Activated T-helper 2 cell treated with anti-CD3 and anti-CD28 coated beads, Interferon-gamma antibody, Interleukin-2, Interleukin-4, amounts not matched to agents 10 μg/mL and 5 μg/mL and 100 μg/mL, durations not matched to agents 14 hours and 24 hours and 36 hours (primary cell): ENCODE results near the gene PARD3B. TPM values are rescaled to one million over a fixed set of nuclear protein-coding genes. Genes with fewer than 3 reads are reported as not detected.
A peak's percentile ranks its signal among the peaks of the same experiment; 100 is the strongest.

ENCODE experiments used
- DNase-seq: peaks from one replicate; pipeline ENCODE4 v3.0.0; 2021; ENCODE audit warnings: low spot score
- H3K27ac Mint-ChIP-seq: one replicate; pipeline ENCODE4 v1.8.0; 2021; ENCODE audit warnings: mixed read lengths
- H3K27me3 Mint-ChIP-seq: one replicate; pipeline ENCODE4 v1.8.0; 2021; ENCODE audit warnings: low read depth, mixed read lengths
- H3K36me3 Mint-ChIP-seq: one replicate; pipeline ENCODE4 v1.8.0; 2021; ENCODE audit warnings: low read depth, mixed read lengths
- H3K4me1 Mint-ChIP-seq: one replicate; pipeline ENCODE4 v1.8.0; 2021; ENCODE audit warnings: low read depth, mixed read lengths
- H3K4me3 Mint-ChIP-seq: one replicate; pipeline ENCODE4 v1.8.0; 2021; ENCODE audit warnings: low read depth, mild to moderate bottlenecking, moderate library complexity, mixed read lengths
- H3K9me3 Mint-ChIP-seq: one replicate; pipeline ENCODE4 v1.8.0; 2021; ENCODE audit warnings: mixed read lengths
- intact Hi-C: fragments of 100-400 bp; cut with micrococcal nuclease; formaldehyde crosslinking; loops from one replicate; pipeline ENCODE4 v1.15.1; 2023
- total RNA-seq: library from RNA; stranded (reverse); gene quantifications from 2 replicates; pipeline ENCODE4 v1.2.3, GENCODE V29; 2022

PARD3B gene
- total RNA-seq, result 0.09 and 0.39 TPM in 2 replicates

- DNase-seq, result peak; percentile 11
- peaks cover 54% of the 10 kb centered on the region for H3K27me3 Mint-ChIP-seq
- intact Hi-C loops, result no loop called here
- peak within 1 kb of the TSS; percentile 83 for H3K4me3 Mint-ChIP-seq
- H3K36me3 Mint-ChIP-seq, result no peaks in the 10 kb centered on the region
- no peak within 1 kb of the TSS for H3K27ac Mint-ChIP-seq
- H3K9me3 Mint-ChIP-seq, result no peaks in the 10 kb centered on the region
- peaks cover 9% of the 10 kb centered on the region for H3K4me1 Mint-ChIP-seq
Measured at GRCh38 chr2:204544961-204545860, at the start of gene PARD3B. PARD3B (plus strand) TSS chr2:204545475; CDS start chr2:204546000, 525 bp downstream.

- intact Hi-C loops, result no loop called here
- Mint-ChIP-seq H3K36me3 (no peaks in the 10 kb centered on the region), H3K27me3 (peaks cover 10% of the 10 kb centered on the region), H3K9me3 (no peaks in the 10 kb centered on the region), H3K4me3 (no peak overlapping the region), H3K27ac (no peak overlapping the region), H3K4me1 (no peaks in the 10 kb centered on the region)
- DNase-seq, result no peak
Measured at GRCh38 chr2:204496779-204497178, 48.5 kb upstream of the PARD3B start.

GRCh38 chr2:204497855-204498254, 47.4 kb upstream of the PARD3B start:
- Mint-ChIP-seq H3K4me3 (no peak overlapping the region), H3K27ac (no peak overlapping the region), H3K36me3 (no peaks in the 10 kb centered on the region), H3K27me3 (peaks cover 10% of the 10 kb centered on the region), H3K4me1 (no peaks in the 10 kb centered on the region), H3K9me3 (no peaks in the 10 kb centered on the region)
- intact Hi-C loops, result no loop called here
- no peak for DNase-seq

- Mint-ChIP-seq H3K4me3 (no peak overlapping the region), H3K36me3 (no peaks in the 10 kb centered on the region), H3K27ac (no peak overlapping the region), H3K27me3 (peaks cover 11% of the 10 kb centered on the region), H3K4me1 (no peaks in the 10 kb centered on the region), H3K9me3 (no peaks in the 10 kb centered on the region)
- intact Hi-C loops, result no loop called here
- no peak for DNase-seq
Measured at GRCh38 chr2:204498291-204498690, 47.0 kb upstream of the PARD3B start.

DNA sequence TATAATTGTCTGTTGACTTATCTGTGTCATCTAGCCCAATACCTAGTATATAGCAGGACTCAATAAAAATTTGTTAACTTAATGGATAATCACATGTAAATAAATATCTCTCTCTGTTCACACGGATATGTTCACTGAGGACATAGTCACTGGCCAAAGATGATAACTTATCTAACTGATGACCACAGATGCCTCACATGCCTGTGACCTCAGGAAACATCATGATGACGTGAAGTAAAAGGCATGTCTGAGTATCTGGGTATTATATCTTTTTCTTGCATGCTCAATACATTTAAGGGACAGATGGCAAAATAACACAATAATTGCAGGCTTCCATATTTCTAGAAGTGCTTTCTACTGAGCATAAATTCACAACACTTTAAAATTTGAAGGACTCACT, 41.4 kb upstream of the PARD3B start:
- peaks cover 7% of the 10 kb centered on the region for H3K27me3 Mint-ChIP-seq
- H3K36me3 Mint-ChIP-seq, result no peaks in the 10 kb centered on the region
- no peaks in the 10 kb centered on the region for H3K9me3 Mint-ChIP-seq
- no peak overlapping the region for H3K27ac Mint-ChIP-seq
- DNase-seq, result no peak
- no peaks in the 10 kb centered on the region for H3K4me1 Mint-ChIP-seq
- intact Hi-C loops, result no loop called here
- no peak overlapping the region for H3K4me3 Mint-ChIP-seq

GRCh38 chr2:204504594-204504993, 40.7 kb upstream of the PARD3B start:
- Mint-ChIP-seq H3K27me3 (peaks cover 7% of the 10 kb centered on the region), H3K9me3 (no peaks in the 10 kb centered on the region), H3K36me3 (no peaks in the 10 kb centered on the region), H3K27ac (no peak overlapping the region), H3K4me3 (no peak overlapping the region), H3K4me1 (no peaks in the 10 kb centered on the region)
- DNase-seq, result no peak
- intact Hi-C loops, result no loop called here

- Mint-ChIP-seq H3K9me3 (no peaks in the 10 kb centered on the region), H3K27me3 (peaks cover 7% of the 10 kb centered on the region), H3K4me3 (no peak overlapping the region), H3K27ac (no peak overlapping the region), H3K36me3 (no peaks in the 10 kb centered on the region), H3K4me1 (no peaks in the 10 kb centered on the region)
- DNase-seq, result no peak
- intact Hi-C loops, result no loop called here
Measured at GRCh38 chr2:204505488-204505887, 39.8 kb upstream of the PARD3B start.

DNA sequence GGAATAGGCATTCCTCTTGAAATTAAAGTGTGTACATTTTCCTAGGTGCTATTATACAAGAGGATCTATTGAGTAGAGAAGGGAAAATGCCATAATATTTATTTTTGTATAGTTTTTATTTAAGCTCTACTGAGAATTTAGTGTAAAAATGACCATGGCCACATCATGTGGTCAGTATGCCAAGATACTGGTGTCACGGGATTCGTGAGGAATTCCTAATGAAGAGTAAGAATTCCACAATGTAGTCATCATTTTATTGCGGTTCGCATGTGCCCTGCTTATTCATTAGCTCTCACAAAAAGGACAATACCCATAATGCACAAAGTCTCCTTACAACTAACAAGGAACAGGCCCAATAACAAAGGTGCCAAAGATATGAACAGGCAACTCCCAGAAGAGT, 39.3 kb upstream of the PARD3B start:
- Mint-ChIP-seq H3K27ac (no peak overlapping the region), H3K4me3 (no peak overlapping the region), H3K27me3 (peaks cover 7% of the 10 kb centered on the region), H3K36me3 (no peaks in the 10 kb centered on the region), H3K4me1 (no peaks in the 10 kb centered on the region), H3K9me3 (no peaks in the 10 kb centered on the region)
- intact Hi-C loops, result no loop called here
- DNase-seq, result no peak

DNA sequence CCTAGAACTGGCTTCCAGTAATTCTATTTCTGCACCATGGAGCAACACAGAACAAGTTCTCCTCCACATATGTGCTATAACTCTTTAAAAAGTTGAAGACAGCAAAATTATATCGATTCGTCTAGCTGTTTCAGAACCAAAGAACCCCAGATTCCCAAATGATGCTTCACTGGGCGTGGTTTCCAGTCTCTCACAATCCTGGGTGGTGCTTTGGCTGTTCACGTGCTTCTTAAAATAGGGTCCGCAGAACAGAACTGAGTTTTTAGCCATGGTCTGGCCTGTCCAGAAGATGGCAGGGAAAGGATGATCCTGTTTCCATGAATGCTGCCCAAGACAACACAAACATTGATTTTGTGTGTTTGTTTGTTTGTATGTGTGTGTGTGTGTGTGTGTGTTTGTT, 37.6 kb upstream of the PARD3B start:
- H3K9me3 Mint-ChIP-seq, result no peaks in the 10 kb centered on the region
- H3K4me3 Mint-ChIP-seq, result no peak overlapping the region
- peaks cover 9% of the 10 kb centered on the region for H3K27me3 Mint-ChIP-seq
- DNase-seq, result no peak
- intact Hi-C loops, result no loop called here
- no peak overlapping the region for H3K27ac Mint-ChIP-seq
- H3K36me3 Mint-ChIP-seq, result no peaks in the 10 kb centered on the region
- H3K4me1 Mint-ChIP-seq, result no peaks in the 10 kb centered on the region

DNA sequence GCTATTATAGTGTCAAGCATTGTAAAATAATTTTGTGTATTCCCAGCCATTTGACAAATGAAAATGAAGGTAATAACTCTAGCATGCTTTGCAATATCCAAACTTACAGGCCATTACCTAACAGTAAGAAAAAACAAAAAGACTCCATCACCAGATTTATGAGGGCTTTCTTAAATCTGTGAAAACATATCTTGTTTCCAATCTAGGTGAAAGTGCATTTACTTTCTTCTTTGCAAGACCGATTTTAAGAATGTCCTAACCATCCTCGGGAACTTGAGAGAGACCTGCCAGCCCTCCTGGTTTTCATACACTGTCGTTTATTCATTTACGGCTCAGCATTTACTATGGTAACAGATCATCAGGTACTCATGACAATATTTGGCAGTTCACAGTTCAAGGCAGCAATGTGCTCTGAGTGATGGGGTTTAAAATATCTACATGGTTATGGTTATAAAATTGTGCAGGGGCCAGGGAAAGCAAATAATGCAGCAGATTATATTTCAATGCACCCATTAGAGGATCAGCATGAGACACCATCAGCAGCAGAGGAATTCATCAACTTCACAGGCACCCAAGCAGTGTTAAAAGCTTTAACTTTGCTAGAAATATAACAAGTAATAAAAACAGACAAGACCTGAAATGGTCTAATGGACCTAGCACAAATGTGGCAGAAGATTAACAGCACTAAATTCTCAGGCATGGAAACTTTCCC, 34.4 kb upstream of the PARD3B start:
- Mint-ChIP-seq H3K9me3 (no peaks in the 10 kb centered on the region), H3K4me3 (no peak overlapping the region), H3K36me3 (no peaks in the 10 kb centered on the region)

GRCh38 chr2:204514439-204514838, 30.8 kb upstream of the PARD3B start:
- intact Hi-C loops, result no loop called here
- Mint-ChIP-seq H3K4me1 (no peaks in the 10 kb centered on the region), H3K36me3 (no peaks in the 10 kb centered on the region), H3K27ac (no peak overlapping the region), H3K4me3 (no peak overlapping the region), H3K27me3 (peaks cover 6% of the 10 kb centered on the region), H3K9me3 (no peaks in the 10 kb centered on the region)
- no peak for DNase-seq

More for the DNA sequence above, 34.4 kb upstream of the PARD3B start:
- intact Hi-C loops, result no loop called here
- no peak overlapping the region for H3K27ac Mint-ChIP-seq
- H3K27me3 Mint-ChIP-seq, result peaks cover 6% of the 10 kb centered on the region
- DNase-seq, result no peak
- H3K4me1 Mint-ChIP-seq, result no peaks in the 10 kb centered on the region

DNA sequence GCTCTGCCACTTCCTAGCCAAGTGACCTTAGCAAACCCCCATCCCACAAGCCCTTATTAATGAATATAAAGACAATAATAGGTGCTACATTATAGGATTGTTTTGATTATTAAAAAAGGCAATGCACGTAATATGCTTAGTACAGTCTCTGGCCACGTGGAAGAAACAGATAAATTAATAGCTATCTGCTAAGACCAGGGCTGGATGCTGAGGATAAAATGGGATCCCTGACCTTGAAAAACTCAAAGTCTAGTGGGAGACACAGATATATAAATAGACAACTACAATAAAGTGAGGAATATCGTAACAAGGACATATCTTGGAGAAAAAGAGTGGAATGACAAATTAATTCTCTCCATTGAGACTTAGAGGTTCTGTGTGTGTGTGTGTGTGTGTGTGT, 29.9 kb upstream of the PARD3B start:
- Mint-ChIP-seq H3K27ac (no peak overlapping the region), H3K27me3 (peaks cover 9% of the 10 kb centered on the region), H3K4me3 (no peak overlapping the region), H3K36me3 (no peaks in the 10 kb centered on the region), H3K9me3 (no peaks in the 10 kb centered on the region), H3K4me1 (no peaks in the 10 kb centered on the region)
- intact Hi-C loops, result no loop called here
- no peak for DNase-seq

- Mint-ChIP-seq H3K4me1 (no peaks in the 10 kb centered on the region), H3K27me3 (peaks cover 9% of the 10 kb centered on the region), H3K9me3 (no peaks in the 10 kb centered on the region), H3K4me3 (no peak overlapping the region), H3K27ac (no peak overlapping the region), H3K36me3 (no peaks in the 10 kb centered on the region)
- intact Hi-C loops, result no loop called here
- no peak for DNase-seq
Measured at GRCh38 chr2:204517154-204517553, 28.1 kb upstream of the PARD3B start.
